HepG2 (cell line): ENCODE data around the gene ZCCHC7. TPM values are rescaled to one million over a fixed set of nuclear protein-coding genes. Genes with fewer than 3 reads are reported as not detected.

Experiments
- ATAC-seq: fragments of 200-7000 bp; cut with Tn5 transposase; 3 replicates; pipeline ENCODE4 v1.9.1; 2020; ENCODE audit warnings: mild to moderate bottlenecking, moderate library complexity
- BruUV-seq: library from RNA; stranded (reverse); fragments of 400-500 nt; replicated peaks from 2 replicates; lab custom pipeline; 2021; lab: Mats Ljungman, UMichigan
- CTCF ChIA-PET: fragments of 300-600 bp; formaldehyde crosslinking; extraction: SDS; loops from one replicate; lab custom pipeline; 2021; ENCODE audit warnings: low total read pairs, inconsistent platforms, low intra/inter-chr PET ratio; lab: Yijun Ruan, JAX
- POLR2A ChIA-PET: fragments of 350-600 bp; sonication (Branson Sonifier 250); formaldehyde crosslinking; loops from one replicate; lab custom pipeline; 2020; ENCODE audit warnings: antibody characterized with exemption, inconsistent platforms; lab: Yijun Ruan, JAX
- DNase-seq: peaks from one replicate; pipeline ENCODE4 v3.0.0-alpha.2; 2015; ENCODE audit warnings: low spot score
- FAIRE-seq: peaks from 3 replicates; lab custom pipeline; 2011; peaks lifted over from hg19 to GRCh38; lab: Jason Lieb, UNC
- H2AFZ ChIP-seq: one replicate; pipeline ENCODE4 v1.6.1; 2011; ENCODE audit warnings: low read length, inconsistent platforms
- H3K27ac ChIP-seq: fragments of 300-600 bp; 3 replicates; pipeline ENCODE4 v1.8.0; 2011; ENCODE audit warnings: mixed run types, mild to moderate bottlenecking, mixed read lengths, low read length, inconsistent platforms; ENCODE audit not compliant: insufficient read depth; ENCODE audit errors: extremely low read length
- H3K27me3 ChIP-seq, 2 experiments: fragments of 200-600 bp in 1 of 2; 2 replicates in 1 of 2; 3 replicates in 1 of 2; pipeline versions ENCODE4 v1.6.0 to v1.8.0; 2011; ENCODE audit warnings: low read length in 2 of 2, mild to moderate bottlenecking in 2 of 2, moderate library complexity in 2 of 2, inconsistent platforms in 1 of 2; ENCODE audit not compliant: insufficient read depth in 2 of 2, control insufficient read depth in 1 of 2
- H3K36me3 ChIP-seq, 2 experiments: fragments of 200-600 bp in 1 of 2; replicated peaks in 1 of 2; 2 replicates in 1 of 2; 3 replicates in 1 of 2; pipeline versions ENCODE4 v1.5.1 to v1.8.0; 2011; ENCODE audit warnings: low read length in 2 of 2, inconsistent platforms in 1 of 2; ENCODE audit not compliant: insufficient read depth in 2 of 2, control insufficient read depth in 1 of 2
- H3K4me1 ChIP-seq: 2 replicates; pipeline ENCODE4 v1.5.1; 2012; ENCODE audit warnings: low read length, inconsistent platforms; ENCODE audit not compliant: insufficient read depth
- H3K4me2 ChIP-seq: 2 replicates; pipeline ENCODE4 v1.6.0; 2011; ENCODE audit warnings: low read depth, low read length, inconsistent platforms
- H3K4me3 ChIP-seq, 3 experiments: fragments of 200-600 bp in 1 of 3; sonication (generic), shearing (Covaris generic) in 1 of 3; replicated peaks in 1 of 3; 2 replicates each; pipeline ENCODE4 v1.5.1; 2011 to 2016; ENCODE audit warnings: low read length in 3 of 3, inconsistent platforms in 2 of 3, low read depth in 2 of 3, mild to moderate bottlenecking in 2 of 3, control low read depth in 1 of 3, mixed read lengths in 1 of 3; ENCODE audit not compliant: insufficient read depth in 1 of 3
- H3K79me2 ChIP-seq: one replicate; pipeline ENCODE4 v1.6.1; 2011; ENCODE audit warnings: low read length, inconsistent platforms; ENCODE audit not compliant: insufficient read depth
- H3K9ac ChIP-seq: 2 replicates; pipeline ENCODE4 v1.6.0; 2011; ENCODE audit warnings: mild to moderate bottlenecking, low read depth, low read length, inconsistent platforms; ENCODE audit not compliant: insufficient read depth
- H3K9me3 ChIP-seq: 2 replicates; pipeline ENCODE4 v1.5.1; 2012; ENCODE audit warnings: mild to moderate bottlenecking, low read length
- H4K20me1 ChIP-seq: 2 replicates; pipeline ENCODE4 v1.6.0; 2011; ENCODE audit warnings: inconsistent platforms, mild to moderate bottlenecking, low read length, moderate library complexity; ENCODE audit not compliant: insufficient read depth
- ELF1 ChIP-seq: sonication (generic); formaldehyde crosslinking; IDR thresholded peaks from 2 replicates; pipeline ENCODE4 v1.4.0; 2020; ENCODE audit warnings: missing genetic modification reagents
- HOXA5 ChIP-seq: sonication (generic); formaldehyde crosslinking; IDR thresholded peaks from 2 replicates; pipeline ENCODE4 v1.4.0; 2020; ENCODE audit warnings: missing genetic modification reagents
- KAT8 ChIP-seq: IDR thresholded peaks from 2 replicates; pipeline ENCODE4 v1.6.1; 2016; ENCODE audit warnings: missing genetic modification reagents, missing compliant biosample characterization
- KDM6A ChIP-seq: IDR thresholded peaks from 2 replicates; pipeline ENCODE4 v1.6.1; 2016; ENCODE audit warnings: low read depth
- PAX8 ChIP-seq: sonication (generic); formaldehyde crosslinking; IDR thresholded peaks from 2 replicates; pipeline ENCODE4 v1.8.0; 2022; ENCODE audit warnings: mild to moderate bottlenecking, missing genetic modification reagents, borderline replicate concordance
- ZNF207 ChIP-seq: fragments of 450-650 bp; IDR thresholded peaks from 2 replicates; pipeline ENCODE4 v1.6.1; 2016; ENCODE audit warnings: antibody characterized with exemption, borderline replicate concordance
- ZNF598 ChIP-seq: sonication (generic); formaldehyde crosslinking; IDR thresholded peaks from 2 replicates; pipeline ENCODE4 v1.5.1; 2020; ENCODE audit warnings: mild to moderate bottlenecking, missing genetic modification reagents, borderline replicate concordance
- ZNF616 ChIP-seq: sonication (generic); formaldehyde crosslinking; IDR thresholded peaks from 2 replicates; pipeline ENCODE4 v1.5.0; 2020; ENCODE audit warnings: low read depth, mild to moderate bottlenecking, missing genetic modification reagents
- WGBS: methylation state at CpG from one replicate; pipeline ENCODE4 v1.1.6; 2017; ENCODE audit warnings: low lambda C conversion rate; 5-methylcytosine and 5-hydroxymethylcytosine counted together
- in situ Hi-C: cut with HindIII; loops from 2 replicates; pipeline ENCODE4 v1.10.0; 2017; ENCODE audit warnings: low pct_unique_long_range_greater_than_20kb; ENCODE audit not compliant: extremely low pct_ligation_motif_present
- intact Hi-C: fragments of 100-400 bp; cut with micrococcal nuclease; formaldehyde crosslinking; loops from one replicate; pipeline ENCODE4 v1.10.0; 2022; ENCODE audit not compliant: unreplicated experiment
- polyA plus RNA-seq, 8 experiments: library from polyadenylated mRNA; depleted of rRNA in 3 of 8; stranded (reverse) in 7 of 8; unstranded in 1 of 8; fragments of >200 nt; fragmentation: Illumina TruSeq in 4 of 8; extraction: Trizol in 4 of 8; gene quantifications; 2 replicates each; pipeline versions ENCODE4 v1.2.1 to v1.2.3, GENCODE V29; 2011 to 2016; ENCODE audit warnings: low read depth in 4 of 8, missing spikeins in 1 of 8, mixed read lengths in 1 of 8; ENCODE audit not compliant: insufficient read depth in 1 of 8
- total RNA-seq, 5 experiments: library from RNA; depleted of rRNA; stranded (reverse); fragments of >200 nt; fragmentation: Illumina TruSeq; extraction: Trizol; gene quantifications; 2 replicates each; pipeline ENCODE4 v1.2.3, GENCODE V29; 2016; ENCODE audit warnings: low read depth in 1 of 5
- TF ChIP-seq, protein P1 (sequence below): IDR thresholded peaks from 2 replicates; pipeline ENCODE4 v1.6.1; 2016; ENCODE audit warnings: mild to moderate bottlenecking
- TF ChIP-seq, protein P2 (sequence below): sonication (generic); formaldehyde crosslinking; IDR thresholded peaks from 2 replicates; pipeline ENCODE4 v1.4.0; 2020; ENCODE audit warnings: missing genetic modification reagents
- TF ChIP-seq, protein P3 (sequence below): sonication (generic); formaldehyde crosslinking; IDR thresholded peaks from 2 replicates; pipeline ENCODE4 v1.4.0; 2020; ENCODE audit warnings: missing genetic modification reagents

Gene ZCCHC7
- total and polyA plus RNA-seq, 2 of the 13 experiments (the other 11 are each of a cell fraction or from before 2014, with no cell fraction given): 13.6 to 19.3 TPM

DNA sequence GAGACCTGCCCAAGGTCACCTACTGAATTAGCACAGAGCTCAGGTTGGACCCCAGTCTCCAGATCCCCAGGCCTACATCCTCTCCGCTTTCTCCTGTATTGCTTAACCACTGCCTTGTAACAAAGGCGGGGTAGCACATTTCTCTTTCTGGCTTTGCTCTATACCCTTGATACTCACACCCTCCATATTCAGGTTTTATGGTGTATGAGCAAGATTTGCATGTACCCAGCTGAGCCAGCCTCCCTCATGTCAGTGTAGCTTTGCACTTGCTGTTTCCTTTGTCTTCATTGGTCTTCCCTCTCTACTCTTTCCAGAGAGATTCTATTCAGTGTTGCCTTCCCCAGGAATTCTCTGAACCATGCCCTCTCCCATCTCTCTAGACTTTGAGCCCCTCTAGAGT, 19.6 kb upstream of the ZCCHC7 start:
- Histone ChIP-seq H4K20me1 (no peaks in the 10 kb centered on the region), H3K9ac (no peak overlapping the region), H2AFZ (no peak overlapping the region), H3K27me3 (no peaks in the 10 kb centered on the region), H3K9me3 (no peaks in the 10 kb centered on the region), H3K79me2 (no peaks in the 10 kb centered on the region), H3K27ac (no peak overlapping the region), H3K4me2 (no peak overlapping the region), H3K36me3 (no peaks in the 10 kb centered on the region), H3K4me3 (no peak overlapping the region), H3K4me1 (peaks cover 33% of the 10 kb centered on the region)
- ATAC-seq (no peak), FAIRE-seq (no peak), DNase-seq (no peak)
- intact Hi-C loops (no loop called here), in situ Hi-C loops (no loop called here)
- 7% methylated on average over 2 of the region's 2 CpGs for WGBS
- ChIA-PET POLR2A (no interaction called here), CTCF (no interaction called here)
- BruUV-seq: no TSS peak
- TF ChIP-seq ELF1 (no peak), ZNF598 (CRISPR knock-in tag) (no peak), ZNF207 (no peak), KAT8 (CRISPR knock-in tag) (no peak), ZNF616 (CRISPR knock-in tag) (no peak), HOXA5 (CRISPR knock-in tag) (no peak), KDM6A (CRISPR knock-in tag) (no peak), PAX8 (CRISPR knock-in tag) (no peak)
- TF ChIP-seq, protein P1, sequence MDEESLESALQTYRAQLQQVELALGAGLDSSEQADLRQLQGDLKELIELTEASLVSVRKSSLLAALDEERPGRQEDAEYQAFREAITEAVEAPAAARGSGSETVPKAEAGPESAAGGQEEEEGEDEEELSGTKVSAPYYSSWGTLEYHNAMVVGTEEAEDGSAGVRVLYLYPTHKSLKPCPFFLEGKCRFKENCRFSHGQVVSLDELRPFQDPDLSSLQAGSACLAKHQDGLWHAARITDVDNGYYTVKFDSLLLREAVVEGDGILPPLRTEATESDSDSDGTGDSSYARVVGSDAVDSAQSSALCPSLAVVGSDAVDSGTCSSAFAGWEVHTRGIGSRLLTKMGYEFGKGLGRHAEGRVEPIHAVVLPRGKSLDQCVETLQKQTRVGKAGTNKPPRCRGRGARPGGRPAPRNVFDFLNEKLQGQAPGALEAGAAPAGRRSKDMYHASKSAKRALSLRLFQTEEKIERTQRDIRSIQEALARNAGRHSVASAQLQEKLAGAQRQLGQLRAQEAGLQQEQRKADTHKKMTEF: no peak
- TF ChIP-seq, protein P2, sequence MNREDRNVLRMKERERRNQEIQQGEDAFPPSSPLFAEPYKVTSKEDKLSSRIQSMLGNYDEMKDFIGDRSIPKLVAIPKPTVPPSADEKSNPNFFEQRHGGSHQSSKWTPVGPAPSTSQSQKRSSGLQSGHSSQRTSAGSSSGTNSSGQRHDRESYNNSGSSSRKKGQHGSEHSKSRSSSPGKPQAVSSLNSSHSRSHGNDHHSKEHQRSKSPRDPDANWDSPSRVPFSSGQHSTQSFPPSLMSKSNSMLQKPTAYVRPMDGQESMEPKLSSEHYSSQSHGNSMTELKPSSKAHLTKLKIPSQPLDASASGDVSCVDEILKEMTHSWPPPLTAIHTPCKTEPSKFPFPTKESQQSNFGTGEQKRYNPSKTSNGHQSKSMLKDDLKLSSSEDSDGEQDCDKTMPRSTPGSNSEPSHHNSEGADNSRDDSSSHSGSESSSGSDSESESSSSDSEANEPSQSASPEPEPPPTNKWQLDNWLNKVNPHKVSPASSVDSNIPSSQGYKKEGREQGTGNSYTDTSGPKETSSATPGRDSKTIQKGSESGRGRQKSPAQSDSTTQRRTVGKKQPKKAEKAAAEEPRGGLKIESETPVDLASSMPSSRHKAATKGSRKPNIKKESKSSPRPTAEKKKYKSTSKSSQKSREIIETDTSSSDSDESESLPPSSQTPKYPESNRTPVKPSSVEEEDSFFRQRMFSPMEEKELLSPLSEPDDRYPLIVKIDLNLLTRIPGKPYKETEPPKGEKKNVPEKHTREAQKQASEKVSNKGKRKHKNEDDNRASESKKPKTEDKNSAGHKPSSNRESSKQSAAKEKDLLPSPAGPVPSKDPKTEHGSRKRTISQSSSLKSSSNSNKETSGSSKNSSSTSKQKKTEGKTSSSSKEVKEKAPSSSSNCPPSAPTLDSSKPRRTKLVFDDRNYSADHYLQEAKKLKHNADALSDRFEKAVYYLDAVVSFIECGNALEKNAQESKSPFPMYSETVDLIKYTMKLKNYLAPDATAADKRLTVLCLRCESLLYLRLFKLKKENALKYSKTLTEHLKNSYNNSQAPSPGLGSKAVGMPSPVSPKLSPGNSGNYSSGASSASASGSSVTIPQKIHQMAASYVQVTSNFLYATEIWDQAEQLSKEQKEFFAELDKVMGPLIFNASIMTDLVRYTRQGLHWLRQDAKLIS (CRISPR knock-in tag): no peak
- TF ChIP-seq, protein P3, sequence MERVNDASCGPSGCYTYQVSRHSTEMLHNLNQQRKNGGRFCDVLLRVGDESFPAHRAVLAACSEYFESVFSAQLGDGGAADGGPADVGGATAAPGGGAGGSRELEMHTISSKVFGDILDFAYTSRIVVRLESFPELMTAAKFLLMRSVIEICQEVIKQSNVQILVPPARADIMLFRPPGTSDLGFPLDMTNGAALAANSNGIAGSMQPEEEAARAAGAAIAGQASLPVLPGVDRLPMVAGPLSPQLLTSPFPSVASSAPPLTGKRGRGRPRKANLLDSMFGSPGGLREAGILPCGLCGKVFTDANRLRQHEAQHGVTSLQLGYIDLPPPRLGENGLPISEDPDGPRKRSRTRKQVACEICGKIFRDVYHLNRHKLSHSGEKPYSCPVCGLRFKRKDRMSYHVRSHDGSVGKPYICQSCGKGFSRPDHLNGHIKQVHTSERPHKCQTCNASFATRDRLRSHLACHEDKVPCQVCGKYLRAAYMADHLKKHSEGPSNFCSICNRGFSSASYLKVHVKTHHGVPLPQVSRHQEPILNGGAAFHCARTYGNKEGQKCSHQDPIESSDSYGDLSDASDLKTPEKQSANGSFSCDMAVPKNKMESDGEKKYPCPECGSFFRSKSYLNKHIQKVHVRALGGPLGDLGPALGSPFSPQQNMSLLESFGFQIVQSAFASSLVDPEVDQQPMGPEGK: no peak
